DMS79 treated with DMSO at 0.1 percent for 48 hours (cell line): ENCODE results near the gene CHRNB4.
"Not testable (repeated sequence)": the region's sequence is repeated elsewhere in the genome, so short reads cannot be mapped to it uniquely, and the experiment has no call there.

ENCODE experiments used
- DNase-seq: peaks from one replicate; lab custom pipeline; 2025; lab: John Stamatoyannopoulos, UW

CHRNB4 gene

GRCh38 chr15:78616506-78616905 is 24.5 kb downstream of the CHRNB4 start:
- no peak for DNase-seq

- DNase-seq, result no peak
Measured at GRCh38 chr15:78615151-78615589, 25.8 kb downstream of the CHRNB4 start.

DNA sequence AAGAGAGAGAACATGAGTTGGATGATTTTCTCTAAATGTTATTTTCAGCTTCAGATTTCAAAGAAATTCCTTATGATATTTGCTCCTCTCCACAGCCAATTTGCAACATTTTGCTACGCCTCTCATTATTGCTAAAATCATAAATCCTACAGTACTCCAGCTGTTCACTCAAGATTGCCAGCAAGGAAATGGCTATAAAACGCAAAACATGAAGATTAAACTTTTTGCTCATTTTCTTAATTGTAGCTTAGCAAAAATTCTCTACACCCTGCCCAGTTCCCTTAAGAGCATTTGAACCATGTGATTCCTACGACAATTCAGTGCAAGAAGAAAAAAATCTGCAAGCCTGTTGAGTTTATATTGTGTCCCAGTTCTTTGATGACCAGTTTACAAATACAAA is 27.0 kb downstream of the CHRNB4 start:
- DNase-seq, result no peak

DNA sequence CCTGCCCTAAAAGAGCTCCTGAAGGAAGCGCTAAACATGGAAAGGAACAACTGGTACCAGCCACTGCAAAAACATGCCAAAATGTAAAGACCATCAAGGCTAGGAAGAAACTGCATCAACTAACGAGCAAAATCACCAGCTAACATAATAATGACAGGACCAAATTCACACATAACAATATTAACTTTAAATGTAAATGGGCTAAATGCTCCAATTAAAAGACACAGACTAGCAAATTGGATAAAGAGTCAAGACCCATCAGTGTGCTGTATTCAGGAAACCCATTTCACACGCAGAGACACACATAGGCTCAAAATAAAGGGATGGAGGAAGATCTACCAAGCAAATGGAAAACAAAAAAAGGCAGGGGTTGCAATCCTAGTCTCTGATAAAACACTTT is 31.5 kb downstream of the CHRNB4 start:
- DNase-seq, result not testable (repeated sequence)

GRCh38 chr15:78605680-78606079 is 35.3 kb downstream of the CHRNB4 start:
- no peak for DNase-seq

DNA sequence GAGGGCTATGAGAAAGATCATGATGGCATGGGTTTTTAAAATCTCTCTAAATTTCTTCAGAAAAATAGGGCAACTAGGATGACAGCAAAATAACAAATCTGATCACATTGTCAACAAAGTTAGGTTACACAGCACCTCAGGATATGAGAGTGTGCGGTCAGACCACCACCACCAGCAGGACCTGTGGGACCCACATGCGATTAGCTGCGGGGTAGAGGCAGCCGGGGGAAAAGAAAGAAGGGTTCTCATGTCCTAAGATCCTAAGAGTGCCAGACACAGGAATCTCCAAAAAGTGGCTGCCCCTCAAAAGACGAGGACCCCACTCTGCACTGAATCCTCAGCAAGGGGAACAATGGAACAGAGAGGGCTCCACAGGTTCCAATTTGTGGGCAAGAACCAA is 35.8 kb downstream of the CHRNB4 start:
- no peak for DNase-seq

DNA sequence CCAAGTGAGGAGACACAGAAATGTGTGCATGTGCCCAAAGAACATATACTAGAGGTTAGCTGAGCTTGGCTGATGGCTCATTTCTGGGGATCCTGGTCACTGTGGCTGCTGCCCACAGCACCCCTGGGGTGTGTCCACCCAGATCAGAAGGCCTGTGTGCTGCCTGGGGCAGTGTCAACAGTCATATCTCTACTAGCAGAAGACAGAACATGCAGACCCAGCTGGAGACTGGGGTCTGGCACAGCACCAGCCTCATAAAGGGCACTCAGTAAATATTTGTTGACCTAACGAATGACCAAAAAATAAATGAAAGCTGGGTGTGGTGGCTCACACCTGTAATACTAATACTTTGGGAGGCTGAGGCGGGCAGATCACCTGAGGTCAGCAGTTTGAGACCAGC is 36.6 kb downstream of the CHRNB4 start:
- no peak for DNase-seq

DNA sequence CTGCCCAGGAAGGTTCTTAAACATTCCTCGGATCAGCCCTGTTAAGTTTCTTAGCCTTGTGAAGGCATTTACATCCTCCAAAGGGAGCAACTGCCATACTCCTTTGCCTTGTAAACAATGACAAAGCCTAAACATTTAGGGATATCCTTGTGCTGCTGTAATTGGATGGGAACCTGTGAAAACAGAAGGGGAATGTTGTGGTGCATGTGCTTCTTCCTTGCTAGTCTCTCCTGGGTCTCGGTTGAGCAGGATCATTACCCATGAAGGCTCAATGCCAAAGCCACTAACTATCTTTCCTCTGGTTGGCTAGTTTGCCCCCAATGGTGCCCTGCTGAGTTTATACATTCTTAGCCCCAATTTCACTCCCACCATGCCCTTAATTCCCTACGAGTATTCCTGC is 37.5 kb downstream of the CHRNB4 start:
- DNase-seq, result no peak

DNA sequence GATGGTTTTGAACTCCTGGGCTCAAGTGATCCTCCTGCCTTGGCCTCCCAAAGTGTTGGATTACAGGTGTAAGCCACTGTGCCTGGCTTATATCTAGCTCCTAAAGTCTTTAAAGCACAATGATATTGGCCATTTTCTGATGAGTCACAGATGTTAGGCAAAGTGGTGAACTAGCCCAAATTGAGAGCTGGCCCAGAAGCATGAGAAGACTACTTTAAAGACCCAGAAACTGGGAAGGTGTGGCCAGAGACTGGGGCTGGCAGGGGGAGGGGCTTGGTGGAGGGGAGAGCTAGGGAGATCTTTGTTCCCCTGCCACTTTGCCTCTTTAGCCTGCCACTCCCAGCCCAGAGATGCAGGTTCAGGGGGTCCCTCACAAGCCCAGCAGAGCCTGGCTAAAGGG is 41.8 kb downstream of the CHRNB4 start:
- DNase-seq, result no peak

DNA sequence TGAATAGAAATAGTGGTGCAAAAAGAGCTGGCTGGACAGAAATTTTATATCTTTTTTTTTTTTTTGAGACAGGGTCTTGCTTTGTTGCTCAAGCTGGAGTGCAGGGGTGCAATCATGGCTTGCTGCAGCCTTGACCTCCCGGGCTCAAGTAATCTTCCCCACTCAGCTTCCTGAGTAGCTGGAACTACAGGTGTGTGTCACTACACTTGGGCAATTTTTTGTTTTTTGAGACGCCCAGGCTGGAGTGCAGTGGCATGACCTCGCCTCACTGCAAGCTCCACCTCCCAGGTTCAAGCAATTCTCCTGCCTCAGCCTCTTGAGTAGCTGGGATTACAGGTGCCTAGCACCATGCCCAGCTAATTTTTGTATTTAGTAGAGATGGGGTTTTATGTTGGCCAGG is 42.7 kb downstream of the CHRNB4 start:
- DNase-seq, result no peak

- DNase-seq, result no peak
Measured at GRCh38 chr15:78597583-78597982, 43.4 kb downstream of the CHRNB4 start.

- no peak for DNase-seq
Measured at GRCh38 chr15:78574944-78575343, 66.1 kb downstream of the CHRNB4 start.
